Adipocyte (in vitro differentiated cells): ENCODE results near the gene ANK3.
"Not testable (repeated sequence)": the region's sequence is repeated elsewhere in the genome, so short reads cannot be mapped to it uniquely, and the experiment has no call there.

Experiments used
- DNase-seq: peaks from one replicate; pipeline ENCODE4 v3.0.0-alpha.2; 2015; ENCODE audit warnings: low read depth
- H3K27me3 ChIP-seq: replicated peaks from 2 replicates; pipeline ENCODE4 v1.7.0; 2013; ENCODE audit warnings: mild to moderate bottlenecking, low read length, moderate library complexity; ENCODE audit not compliant: control insufficient read depth, insufficient read depth
- H3K36me3 ChIP-seq: 2 replicates; pipeline ENCODE4 v1.7.0; 2013; ENCODE audit warnings: low read length, mild to moderate bottlenecking, moderate library complexity; ENCODE audit not compliant: control insufficient read depth, insufficient read depth, severe bottlenecking
- H3K4me1 ChIP-seq: 2 replicates; pipeline ENCODE4 v1.7.0; 2013; ENCODE audit warnings: mild to moderate bottlenecking, low read length, moderate library complexity; ENCODE audit not compliant: control insufficient read depth, insufficient read depth
- H3K4me3 ChIP-seq: 2 replicates; pipeline ENCODE4 v1.7.0; 2013; ENCODE audit warnings: mild to moderate bottlenecking, low read length, moderate library complexity
- H3K9ac ChIP-seq: 2 replicates; pipeline ENCODE4 v1.7.0; 2013; ENCODE audit warnings: mild to moderate bottlenecking, low read length, moderate library complexity
- H3K9me3 ChIP-seq: 2 replicates; pipeline ENCODE4 v1.7.0; 2013; ENCODE audit warnings: mild to moderate bottlenecking, low read length, moderate library complexity; ENCODE audit not compliant: control insufficient read depth

Gene ANK3

GRCh38 chr10:60035984-60036383 is 353.7 kb downstream of the ANK3 start:
- DNase-seq = no peak
- Histone ChIP-seq H3K4me1 (peaks cover 31% of the 10 kb centered on the region), H3K4me3 (no peak overlapping the region), H3K9ac (no peak overlapping the region), H3K36me3 (no peaks in the 10 kb centered on the region), H3K9me3 (no peaks in the 10 kb centered on the region), H3K27me3 (no peaks in the 10 kb centered on the region)

GRCh38 chr10:60035375-60035774 is 354.3 kb downstream of the ANK3 start:
- peaks cover 25% of the 10 kb centered on the region for H3K4me1 ChIP-seq
- H3K4me3 ChIP-seq, H3K9ac ChIP-seq, H3K27me3 ChIP-seq, H3K9me3 ChIP-seq, H3K36me3 ChIP-seq, DNase-seq: not testable (repeated sequence)

GRCh38 chr10:60032723-60033122 is 357.0 kb downstream of the ANK3 start:
- Histone ChIP-seq H3K9me3 (no peaks in the 10 kb centered on the region), H3K9ac (no peak overlapping the region), H3K36me3 (no peaks in the 10 kb centered on the region), H3K4me3 (no peak overlapping the region), H3K4me1 (peaks cover 15% of the 10 kb centered on the region), H3K27me3 (no peaks in the 10 kb centered on the region)
- DNase-seq = peak; percentile 65

- no peak for DNase-seq
- no peak overlapping the region for H3K4me3 ChIP-seq
Measured at GRCh38 chr10:60031664-60032063, 358.0 kb downstream of the ANK3 start.

GRCh38 chr10:60031183-60031582 is 358.5 kb downstream of the ANK3 start:
- DNase-seq = no peak
- H3K9ac ChIP-seq = no peak overlapping the region
- no peaks in the 10 kb centered on the region for H3K27me3 ChIP-seq
- H3K4me3 ChIP-seq = no peak overlapping the region
- H3K9me3 ChIP-seq = no peaks in the 10 kb centered on the region
- no peaks in the 10 kb centered on the region for H3K36me3 ChIP-seq
- peaks cover 15% of the 10 kb centered on the region for H3K4me1 ChIP-seq

More at GRCh38 chr10:60031664-60032063, 358.0 kb downstream of the ANK3 start:
- H3K9me3 ChIP-seq = no peaks in the 10 kb centered on the region
- H3K9ac ChIP-seq = no peak overlapping the region
- H3K4me1 ChIP-seq = peaks cover 15% of the 10 kb centered on the region
- H3K36me3 ChIP-seq = no peaks in the 10 kb centered on the region
- no peaks in the 10 kb centered on the region for H3K27me3 ChIP-seq

- Histone ChIP-seq H3K9me3 (no peaks in the 10 kb centered on the region), H3K36me3 (no peaks in the 10 kb centered on the region), H3K4me3 (no peak overlapping the region), H3K4me1 (peaks cover 15% of the 10 kb centered on the region), H3K9ac (no peak overlapping the region), H3K27me3 (no peaks in the 10 kb centered on the region)
- no peak for DNase-seq
Measured at GRCh38 chr10:60029475-60029874, 360.2 kb downstream of the ANK3 start.

GRCh38 chr10:60028081-60028480 is 361.6 kb downstream of the ANK3 start:
- Histone ChIP-seq H3K9ac (no peak overlapping the region), H3K27me3 (no peaks in the 10 kb centered on the region), H3K36me3 (no peaks in the 10 kb centered on the region), H3K9me3 (no peaks in the 10 kb centered on the region), H3K4me1 (peaks cover 15% of the 10 kb centered on the region), H3K4me3 (no peak overlapping the region)
- no peak for DNase-seq

GRCh38 chr10:60025279-60025678 is 364.4 kb downstream of the ANK3 start:
- Histone ChIP-seq H3K9me3 (no peaks in the 10 kb centered on the region), H3K9ac (no peak overlapping the region), H3K27me3 (no peaks in the 10 kb centered on the region), H3K4me3 (no peak overlapping the region), H3K36me3 (no peaks in the 10 kb centered on the region), H3K4me1 (no peaks in the 10 kb centered on the region)
- no peak for DNase-seq

- Histone ChIP-seq H3K4me1 (no peaks in the 10 kb centered on the region), H3K4me3 (no peak overlapping the region), H3K27me3 (no peaks in the 10 kb centered on the region), H3K36me3 (no peaks in the 10 kb centered on the region), H3K9me3 (no peaks in the 10 kb centered on the region), H3K9ac (no peak overlapping the region)
- no peak for DNase-seq
Measured at GRCh38 chr10:60024506-60024905, 365.2 kb downstream of the ANK3 start.

GRCh38 chr10:60023155-60023877 is 366.4 kb downstream of the ANK3 start:
- H3K9ac ChIP-seq = no peak overlapping the region
- no peak for DNase-seq
- H3K36me3 ChIP-seq = no peaks in the 10 kb centered on the region
- no peak overlapping the region for H3K4me3 ChIP-seq
- H3K4me1 ChIP-seq = no peaks in the 10 kb centered on the region
- no peaks in the 10 kb centered on the region for H3K9me3 ChIP-seq
- no peaks in the 10 kb centered on the region for H3K27me3 ChIP-seq

GRCh38 chr10:60021361-60021760 is 368.3 kb downstream of the ANK3 start:
- Histone ChIP-seq H3K4me3 (no peak overlapping the region), H3K9me3 (no peaks in the 10 kb centered on the region), H3K4me1 (no peaks in the 10 kb centered on the region), H3K27me3 (no peaks in the 10 kb centered on the region), H3K36me3 (no peaks in the 10 kb centered on the region), H3K9ac (no peak overlapping the region)
- DNase-seq = no peak

GRCh38 chr10:60016794-60017193 is 372.9 kb downstream of the ANK3 start:
- Histone ChIP-seq H3K9ac (no peak overlapping the region), H3K9me3 (no peaks in the 10 kb centered on the region), H3K27me3 (no peaks in the 10 kb centered on the region), H3K4me1 (no peaks in the 10 kb centered on the region), H3K4me3 (no peak overlapping the region), H3K36me3 (no peaks in the 10 kb centered on the region)
- no peak for DNase-seq
